ENCODE data around the gene SLC47A2.

The SLC47A2 gene

DNA sequence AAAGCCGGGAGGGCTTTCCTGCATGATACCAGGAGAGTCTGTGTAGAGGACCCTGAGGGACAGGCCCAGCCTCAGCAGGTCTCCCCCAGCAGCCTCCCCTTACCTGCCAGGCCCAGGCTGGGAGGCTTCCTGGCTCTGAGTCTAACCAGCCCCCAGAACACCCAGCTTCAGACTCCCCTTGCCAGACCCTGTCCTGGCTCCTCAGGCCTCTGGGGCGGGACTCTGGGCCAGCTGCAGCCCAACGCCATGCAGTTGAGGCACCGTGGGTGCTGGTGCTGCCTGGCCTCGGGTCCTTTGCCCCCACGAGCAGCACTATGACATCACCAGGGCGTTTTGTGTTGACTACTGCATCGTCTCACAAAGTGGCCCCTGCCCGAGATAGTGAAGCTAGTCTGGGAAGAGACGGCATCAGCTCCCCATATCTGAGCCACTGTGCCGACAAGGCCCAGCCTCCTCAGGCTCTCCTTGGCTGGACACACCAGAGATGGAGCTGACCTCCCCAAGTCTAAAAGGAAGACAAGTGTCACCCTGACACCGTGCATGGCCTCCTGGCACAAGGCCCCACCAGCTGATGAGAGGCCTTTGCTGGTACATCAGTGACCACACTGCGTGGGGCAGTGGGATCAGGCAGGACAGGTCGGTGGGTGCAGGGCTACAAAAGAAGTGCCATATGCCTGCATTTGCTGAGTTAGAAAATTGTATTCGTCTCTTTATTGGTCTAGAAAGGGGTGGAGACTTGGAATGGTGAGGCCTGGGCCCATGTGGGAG, 21.1 kb upstream of the SLC47A2 start:
- Histone ChIP-seq H3K4me1 (ENCODE audit: insufficient read depth, low read length) (no peaks in the 10 kb centered on the region), H3K79me2 (ENCODE audit: insufficient read depth, low read length) (no peaks in the 10 kb centered on the region), H3K9me3 (ENCODE audit: insufficient read depth, low read length, severe bottlenecking) (no peaks in the 10 kb centered on the region), H4K20me1 (ENCODE audit: insufficient read depth, low read length) (peaks cover 2% of the 10 kb centered on the region; the same call in 1 of the 2 replicates), H2AFZ (ENCODE audit: low read depth, low read length) (no peak overlapping the region), H3K27ac (ENCODE audit: low read length) (no peak overlapping the region), H3K27me3 (ENCODE audit: insufficient read depth, low read length, poor library complexity) (no peaks in the 10 kb centered on the region), H3K4me3 (ENCODE audit: low read depth in 1 of 2, low read length in 2 of 2) (no peak overlapping the region), H3K36me3 (ENCODE audit: insufficient read depth, low read length) (no peaks in the 10 kb centered on the region), H3K4me2 (ENCODE audit: insufficient read depth, low read length) (no peak overlapping the region), H3K9ac (ENCODE audit: low read depth, low read length) (no peak overlapping the region)
- ATAC-seq (ENCODE audit: insufficient read depth, low read depth) = no peak
- TF ChIP-seq EZH2 (IDR thresholded peaks at IDR 0.05; ENCODE audit: borderline replicate concordance, low read depth, low read length, severe bottlenecking) = no peak
- no peak for TF ChIP-seq CTCF (IDR thresholded peaks at IDR 0.05; ENCODE audit: borderline replicate concordance, extremely low read depth, low read length, poor library complexity, severe bottlenecking)
- DNase-seq = no peak

DNA sequence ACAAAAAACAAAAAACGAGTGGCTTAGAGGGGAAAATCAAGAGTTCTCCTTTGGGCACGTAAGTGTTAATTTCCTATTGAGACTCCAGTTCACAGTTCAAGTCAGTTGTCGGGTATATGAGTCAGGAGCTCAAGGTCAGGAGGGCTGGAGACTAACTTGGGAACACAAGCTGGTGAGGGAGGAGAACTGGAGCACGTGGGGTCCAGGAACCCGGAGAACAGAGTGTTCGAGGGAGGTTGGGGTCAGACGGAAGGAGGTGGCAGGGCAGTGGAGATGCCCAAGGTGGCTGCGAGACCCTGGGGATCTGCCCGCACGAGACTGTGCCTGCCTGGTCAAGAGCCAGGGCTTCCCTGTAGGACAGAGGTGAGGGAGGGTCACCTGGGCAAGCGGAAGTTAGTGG, 19.7 kb upstream of the SLC47A2 start:
- no peak for ATAC-seq (ENCODE audit: insufficient read depth, low read depth)
- H3K4me2 ChIP-seq (ENCODE audit: insufficient read depth, low read length) = no peak overlapping the region
- H4K20me1 ChIP-seq (ENCODE audit: insufficient read depth, low read length) = no peaks in the 10 kb centered on the region
- no peak overlapping the region for H3K9ac ChIP-seq (ENCODE audit: low read depth, low read length)
- H3K79me2 ChIP-seq (ENCODE audit: insufficient read depth, low read length) = no peaks in the 10 kb centered on the region
- no peaks in the 10 kb centered on the region for H3K4me1 ChIP-seq (ENCODE audit: insufficient read depth, low read length)
- no peaks in the 10 kb centered on the region for H3K9me3 ChIP-seq (ENCODE audit: insufficient read depth, low read length, severe bottlenecking)
- H3K27me3 ChIP-seq (ENCODE audit: insufficient read depth, low read length, poor library complexity) = no peaks in the 10 kb centered on the region
- H3K4me3 ChIP-seq (ENCODE audit: low read depth in 1 of 2, low read length in 2 of 2) = no peak overlapping the region
- H3K27ac ChIP-seq (ENCODE audit: low read length) = no peak overlapping the region
- no peak for TF ChIP-seq CTCF (IDR thresholded peaks at IDR 0.05; ENCODE audit: borderline replicate concordance, extremely low read depth, low read length, poor library complexity, severe bottlenecking)
- TF ChIP-seq EZH2 (IDR thresholded peaks at IDR 0.05; ENCODE audit: borderline replicate concordance, low read depth, low read length, severe bottlenecking) = no peak
- no peaks in the 10 kb centered on the region for H3K36me3 ChIP-seq (ENCODE audit: insufficient read depth, low read length)
- no peak for DNase-seq
- no peak overlapping the region for H2AFZ ChIP-seq (ENCODE audit: low read depth, low read length)

- Histone ChIP-seq H2AFZ (ENCODE audit: low read depth, low read length) (no peak overlapping the region), H3K4me3 (ENCODE audit: low read depth in 1 of 2, low read length in 2 of 2) (no peak overlapping the region), H3K36me3 (ENCODE audit: insufficient read depth, low read length) (no peaks in the 10 kb centered on the region), H3K4me1 (ENCODE audit: insufficient read depth, low read length) (no peaks in the 10 kb centered on the region), H3K9me3 (ENCODE audit: insufficient read depth, low read length, severe bottlenecking) (no peaks in the 10 kb centered on the region), H3K27me3 (ENCODE audit: insufficient read depth, low read length, poor library complexity) (no peaks in the 10 kb centered on the region), H3K9ac (ENCODE audit: low read depth, low read length) (no peak overlapping the region), H3K4me2 (ENCODE audit: insufficient read depth, low read length) (no peak overlapping the region), H3K79me2 (ENCODE audit: insufficient read depth, low read length) (no peaks in the 10 kb centered on the region), H4K20me1 (ENCODE audit: insufficient read depth, low read length) (no peaks in the 10 kb centered on the region), H3K27ac (ENCODE audit: low read length) (no peak overlapping the region)
- no peak for TF ChIP-seq EZH2 (IDR thresholded peaks at IDR 0.05; ENCODE audit: borderline replicate concordance, low read depth, low read length, severe bottlenecking)
- no peak for TF ChIP-seq CTCF (IDR thresholded peaks at IDR 0.05; ENCODE audit: borderline replicate concordance, extremely low read depth, low read length, poor library complexity, severe bottlenecking)
- DNase-seq (no peak), ATAC-seq (ENCODE audit: insufficient read depth, low read depth) (no peak)
These were observed 17.7 kb upstream of the SLC47A2 start for GRCh38 chr17:19733953-19734526.

All from DND-41 (cell line).